Right renal pelvis (tissue), 4 donors: ENCODE results near the gene SFXN1. TPM values are rescaled to one million over a fixed set of nuclear protein-coding genes. Genes with fewer than 3 reads are reported as not detected.

Experiments
- DNase-seq, 4 donors: peaks; one replicate each; pipeline ENCODE4 v3.0.0-alpha.2; 2013; ENCODE audit warnings: low read depth in 4 of 4, low spot score in 3 of 4, missing footprints in 1 of 4
- polyA plus RNA-seq, 4 donors: library from polyadenylated mRNA; unstranded; fragments of 120-200 nt; gene quantifications; one replicate each; pipeline ENCODE4 v1.2.1, GENCODE V29; 2013; ENCODE audit not compliant: insufficient read length in 4 of 4

Gene SFXN1
- polyA plus RNA-seq, 4 donors: 41.9 to 46.5 (median 45.2) TPM

- no peak for DNase-seq
Observed at GRCh38 chr5:175464942-175465233, 13.5 kb upstream of the SFXN1 start.

GRCh38 chr5:175465282-175465681, 13.1 kb upstream of the SFXN1 start:
- DNase-seq: no peak

GRCh38 chr5:175466700-175467318, 11.6 kb upstream of the SFXN1 start:
- DNase-seq: no peak

GRCh38 chr5:175467983-175468690, 10.2 kb upstream of the SFXN1 start:
- no peak for DNase-seq

- no peak for DNase-seq
Observed at GRCh38 chr5:175468892-175469291, 9.5 kb upstream of the SFXN1 start.

GRCh38 chr5:175469916-175470315, 8.4 kb upstream of the SFXN1 start:
- DNase-seq: no peak

GRCh38 chr5:175470781-175471180, 7.6 kb upstream of the SFXN1 start:
- DNase-seq: no peak

GRCh38 chr5:175471196-175471595, 7.2 kb upstream of the SFXN1 start:
- no peak for DNase-seq

GRCh38 chr5:175471628-175472027, 6.7 kb upstream of the SFXN1 start:
- DNase-seq: no peak

GRCh38 chr5:175472378-175472777, 6.0 kb upstream of the SFXN1 start:
- no peak for DNase-seq

GRCh38 chr5:175475248-175475647, 3.1 kb upstream of the SFXN1 start:
- DNase-seq: no peak

GRCh38 chr5:175477440-175477839, 920 bp upstream of the SFXN1 start:
- DNase-seq: no peak

GRCh38 chr5:175478008-175478383, 364 bp upstream of the SFXN1 start:
- no peak for DNase-seq

GRCh38 chr5:175479125-175479881, 943 bp downstream of the SFXN1 start:
- no peak for DNase-seq

- DNase-seq: no peak
Observed at GRCh38 chr5:175483337-175483736, 5.0 kb downstream of the SFXN1 start.

- no peak for DNase-seq
Observed at GRCh38 chr5:175484322-175484721, 6.0 kb downstream of the SFXN1 start.

- no peak for DNase-seq
Observed at GRCh38 chr5:175484829-175485228, 6.5 kb downstream of the SFXN1 start.

GRCh38 chr5:175485631-175486030, 7.3 kb downstream of the SFXN1 start:
- DNase-seq: no peak

- no peak for DNase-seq
Observed at GRCh38 chr5:175487514-175488222, 9.3 kb downstream of the SFXN1 start.

- no peak for DNase-seq
Observed at GRCh38 chr5:175489693-175490443, 11.5 kb downstream of the SFXN1 start.

- DNase-seq: no peak
Observed at GRCh38 chr5:175491223-175491622, 12.9 kb downstream of the SFXN1 start.
